OCI-LY1 (cell line): ENCODE results near the gene SPIC.

ENCODE experiments used
- CTCF ChIP-seq: fragments of 200-600 bp; sonication (generic), shearing (Covaris generic); IDR thresholded peaks from 2 replicates; pipeline ENCODE4 v1.5.1; 2017; ENCODE audit warnings: mild to moderate bottlenecking, antibody characterized with exemption, low read length, moderate library complexity, mixed read lengths
- EZH2 ChIP-seq: fragments of 200-600 bp; sonication (generic), shearing (Covaris generic); IDR thresholded peaks from 2 replicates; pipeline ENCODE4 v1.8.0; 2017; ENCODE audit warnings: borderline replicate concordance, mixed run types, mild to moderate bottlenecking, antibody characterized with exemption, low read length, moderate library complexity, mixed read lengths

- no peak for TF ChIP-seq CTCF
- TF ChIP-seq EZH2: no peak
Observed at GRCh38 chr12:101527682-101528081, 52.5 kb downstream of the SPIC start.
